CD8-positive, alpha-beta memory T cell (primary cell): ENCODE data around the gene CETP. TPM values are rescaled to one million over a fixed set of nuclear protein-coding genes. Genes with fewer than 3 reads are reported as not detected.
"Not testable (repeated sequence)": the region's sequence is repeated elsewhere in the genome, so short reads cannot be mapped to it uniquely, and the experiment has no call there.

Source experiments
- CTCF ChIA-PET: fragments of 350-600 bp; sonication (Branson Sonifier 250); formaldehyde crosslinking; loops from one replicate; lab custom pipeline; 2021; ENCODE audit warnings: antibody characterized with exemption; lab: Charles Lee
- POLR2A ChIA-PET: fragments of 350-600 bp; sonication (Branson Sonifier 250); formaldehyde crosslinking; loops from one replicate; lab custom pipeline; 2021; ENCODE audit warnings: antibody characterized with exemption; lab: Charles Lee
- DNase-seq, 5 donors: peaks; one replicate each; pipeline versions ENCODE4 v3.0.0 to v3.0.0-alpha.2; 2020 to 2022; ENCODE audit warnings: mixed read lengths in 1 of 5
- H3K27ac ChIP-seq: one replicate; pipeline ENCODE4 v1.7.0; 2013; ENCODE audit warnings: low read depth, mild to moderate bottlenecking, low read length, moderate library complexity
- H3K27me3 ChIP-seq: 2 replicates; pipeline ENCODE4 v1.7.0; 2013; ENCODE audit warnings: low read length, mild to moderate bottlenecking; ENCODE audit not compliant: insufficient read depth, poor library complexity, severe bottlenecking
- H3K36me3 ChIP-seq: 2 replicates; pipeline ENCODE4 v1.7.0; 2013; ENCODE audit warnings: mild to moderate bottlenecking, low read length, moderate library complexity; ENCODE audit not compliant: insufficient read depth
- H3K4me1 ChIP-seq: 2 replicates; pipeline ENCODE4 v1.7.0; 2013; ENCODE audit warnings: mild to moderate bottlenecking, low read length, moderate library complexity; ENCODE audit not compliant: insufficient read depth
- H3K4me3 ChIP-seq: 2 replicates; pipeline ENCODE4 v1.7.0; 2013; ENCODE audit warnings: mild to moderate bottlenecking, low read length
- H3K9me3 ChIP-seq: 2 replicates; pipeline ENCODE4 v1.7.0; 2013; ENCODE audit warnings: mild to moderate bottlenecking, low read length
- H3K27ac Mint-ChIP-seq, 8 donors: one replicate each; pipeline ENCODE4 v1.8.0; 2020 to 2021; ENCODE audit warnings: mixed read lengths in 8 of 8, mild to moderate bottlenecking in 6 of 8, inconsistent platforms in 3 of 8, moderate library complexity in 3 of 8
- H3K27me3 Mint-ChIP-seq, 2 donors: one replicate each; pipeline ENCODE4 v1.8.0; 2020 to 2021; ENCODE audit warnings: mixed read lengths in 2 of 2, mild to moderate bottlenecking in 1 of 2, moderate library complexity in 1 of 2
- H3K36me3 Mint-ChIP-seq, 3 donors: one replicate each; pipeline ENCODE4 v1.8.0; 2020 to 2021; ENCODE audit warnings: mixed read lengths in 3 of 3, inconsistent platforms in 1 of 3, mild to moderate bottlenecking in 1 of 3
- H3K4me1 Mint-ChIP-seq, 3 donors: one replicate each; pipeline ENCODE4 v1.8.0; 2020 to 2021; ENCODE audit warnings: mixed read lengths in 3 of 3, inconsistent platforms in 1 of 3, mild to moderate bottlenecking in 1 of 3
- H3K4me3 Mint-ChIP-seq, 7 donors: one replicate each; pipeline ENCODE4 v1.8.0; 2020 to 2021; ENCODE audit warnings: mixed read lengths in 7 of 7, mild to moderate bottlenecking in 6 of 7, moderate library complexity in 4 of 7, inconsistent platforms in 2 of 7
- H3K9me3 Mint-ChIP-seq, 5 donors: one replicate each; pipeline ENCODE4 v1.8.0; 2020 to 2022; ENCODE audit warnings: mixed read lengths in 5 of 5, mild to moderate bottlenecking in 3 of 5, moderate library complexity in 2 of 5, inconsistent platforms in 1 of 5
- polyA plus RNA-seq: library from polyadenylated mRNA; unstranded; fragments of 300-500 nt; fragmentation: Illumina TruSeq; gene quantifications from one replicate; pipeline ENCODE4 v1.2.3, GENCODE V29; 2021
- total RNA-seq, 2 experiments: library from RNA; stranded (reverse); gene quantifications; one replicate each; pipeline ENCODE4 v1.2.3, GENCODE V29; 2021

The CETP gene
- total and polyA plus RNA-seq, 3 experiments from 2014 or later = not detected

GRCh38 chr16:57003439-57004386 is 42.0 kb downstream of the CETP start:
- H3K27ac ChIP-seq = peak overlapping the region; percentile 32
- H3K27me3 ChIP-seq = no peaks in the 10 kb centered on the region
- H3K9me3 ChIP-seq = no peaks in the 10 kb centered on the region
- Mint-ChIP-seq H3K4me1 (peaks cover 87 to 96% (median 95%) of the 10 kb centered on the region in 3 donors), H3K27me3 (no peaks in the 10 kb centered on the region), H3K9me3 (no peaks in the 10 kb centered on the region), H3K4me3 (peak overlapping the region; percentile 60 to 82 (median 73)), H3K36me3 (peaks cover 3 to 63% (median 28%) of the 10 kb centered on the region in 3 donors), H3K27ac (peak overlapping the region; percentile 84 to 98 (median 92))
- DNase-seq = no peak
- ChIA-PET POLR2A (interaction anchor here (1.0 to 3.7 kb wide), 5 partner anchors 8 to 21 kb away, joined by 3 to 22 read pairs (median 4); partner anchors contain the start of gene NLRC5), CTCF (interaction anchor here (1.3 to 4.5 kb wide), 5 partner anchors 8 to 41 kb away, joined by 3 to 19 read pairs (median 9); no protein-coding TSS in a partner anchor)
- no peak overlapping the region for H3K4me3 ChIP-seq
- peaks cover 93% of the 10 kb centered on the region for H3K4me1 ChIP-seq
- H3K36me3 ChIP-seq = peaks cover 12% of the 10 kb centered on the region

DNA sequence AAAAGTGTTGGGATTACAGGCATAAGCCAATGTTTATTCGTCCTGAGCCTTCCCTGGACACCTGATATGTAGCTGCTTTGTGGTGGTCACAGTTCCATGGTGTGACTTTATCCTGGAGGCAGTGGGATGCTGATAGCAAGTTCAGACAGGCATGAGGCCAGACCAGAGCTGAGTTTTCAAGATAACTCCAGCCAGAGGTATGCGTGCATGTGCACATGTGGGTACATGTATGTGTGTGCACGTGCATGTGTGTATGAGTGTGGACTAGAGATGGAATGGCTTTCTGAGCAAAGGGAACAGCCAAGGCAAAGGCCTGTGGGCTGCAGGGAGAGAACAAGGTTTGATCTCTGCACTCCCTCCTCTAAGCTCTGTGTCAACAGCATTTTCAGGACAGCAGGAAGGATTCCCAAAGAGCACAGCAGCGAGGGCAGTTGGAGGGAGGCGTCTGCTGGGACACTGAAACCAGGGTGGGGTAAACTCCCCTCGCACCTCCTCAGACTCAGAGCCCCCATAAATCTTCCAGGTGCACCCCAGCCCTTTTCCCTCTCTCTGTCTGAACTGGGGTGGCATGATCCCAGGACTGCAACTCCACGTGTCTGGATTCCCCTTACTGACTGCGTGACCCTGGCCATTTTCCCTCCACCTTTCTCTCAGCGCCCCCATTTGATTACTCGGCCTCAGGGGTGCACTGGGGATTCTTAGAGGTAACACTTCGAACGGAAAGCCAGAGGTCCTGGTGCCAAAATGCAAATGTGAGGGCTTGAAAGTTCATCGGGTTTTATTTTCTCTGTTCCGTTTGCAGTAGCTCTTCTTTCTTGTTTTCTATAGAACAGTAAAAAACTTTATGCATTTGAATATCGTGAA is 42.9 kb downstream of the CETP start:
- H3K4me3 ChIP-seq = no peak overlapping the region
- Mint-ChIP-seq H3K27me3 (no peaks in the 10 kb centered on the region), H3K36me3 (peaks cover 3 to 58% (median 27%) of the 10 kb centered on the region in 3 donors), H3K27ac (peak overlapping the region; percentile 84 to 98 (median 94)), H3K4me1 (peaks cover 84 to 95% (median 91%) of the 10 kb centered on the region in 3 donors), H3K9me3 (no peaks in the 10 kb centered on the region), H3K4me3 (peak overlapping the region; percentile 60 to 82 (median 77))
- H3K4me1 ChIP-seq = peaks cover 93% of the 10 kb centered on the region
- H3K36me3 ChIP-seq = peaks cover 10% of the 10 kb centered on the region
- CTCF ChIA-PET = interaction anchor here (0.7 to 4.5 kb wide), 8 partner anchors 9 to 57 kb away, joined by 3 to 19 read pairs (median 4); no protein-coding TSS in a partner anchor
- no peak for DNase-seq
- no peaks in the 10 kb centered on the region for H3K27me3 ChIP-seq
- H3K27ac ChIP-seq = peak overlapping the region; percentile 15
- POLR2A ChIA-PET = interaction anchor here (0.8 to 3.7 kb wide), 7 partner anchors 9 to 37 kb away, joined by 3 to 22 read pairs (median 4); partner anchors contain the start of gene NLRC5
- H3K9me3 ChIP-seq = no peaks in the 10 kb centered on the region

- H3K4me1 ChIP-seq = peaks cover 93% of the 10 kb centered on the region
- POLR2A ChIA-PET = interaction anchor here (0.7 to 3.7 kb wide), 5 partner anchors 10 to 18 kb away, joined by 4 to 22 read pairs (median 5); partner anchors contain the start of gene NLRC5
Measured at GRCh38 chr16:57005597-57005996, 43.8 kb downstream of the CETP start.

GRCh38 chr16:57007050-57007449 is 45.3 kb downstream of the CETP start:
- ChIA-PET POLR2A (interaction anchor here (0.6 to 1.8 kb wide), 6 partner anchors 9 to 40 kb away, joined by 3 to 9 read pairs (median 5); partner anchors contain the start of gene NLRC5), CTCF (interaction anchor here (0.6 to 4.5 kb wide), 7 partner anchors 12 to 56 kb away, joined by 3 to 32 read pairs (median 5); partner anchors contain the start of gene NLRC5)
- Mint-ChIP-seq H3K4me1 (peaks cover 77 to 93% (median 90%) of the 10 kb centered on the region in 3 donors), H3K27ac (peak overlapping the region; percentile 78 to 98 (median 88)), H3K4me3 (peak overlapping the region in 6 of 7 donors; percentile 41 to 74 (median 63)), H3K9me3 (no peaks in the 10 kb centered on the region), H3K36me3 (peaks cover 8 to 60% (median 28%) of the 10 kb centered on the region in 3 donors), H3K27me3 (no peaks in the 10 kb centered on the region)
- Histone ChIP-seq H3K27me3 (no peaks in the 10 kb centered on the region), H3K9me3 (no peaks in the 10 kb centered on the region), H3K4me3 (no peak overlapping the region), H3K27ac (no peak overlapping the region), H3K4me1 (peaks cover 95% of the 10 kb centered on the region), H3K36me3 (peaks cover 10% of the 10 kb centered on the region)
- DNase-seq = no peak

More at GRCh38 chr16:57005597-57005996, 43.8 kb downstream of the CETP start:
- H3K27me3 Mint-ChIP-seq, DNase-seq, H3K4me3 ChIP-seq, H3K27me3 ChIP-seq, H3K9me3 ChIP-seq, H3K36me3 ChIP-seq, H3K9me3 Mint-ChIP-seq, H3K27ac ChIP-seq: not testable (repeated sequence)
- Mint-ChIP-seq H3K27ac (peak overlapping the region; percentile 2 to 98 (median 92)), H3K4me3 (peak overlapping the region in 6 of 7 donors; percentile 61 to 82 (median 68)), H3K4me1 (peaks cover 81 to 93% (median 90%) of the 10 kb centered on the region in 3 donors), H3K36me3 (peaks cover 5 to 62% (median 32%) of the 10 kb centered on the region in 3 donors)
- CTCF ChIA-PET = interaction anchor here (1.2 to 4.5 kb wide), 8 partner anchors 10 to 56 kb away, joined by 3 to 19 read pairs (median 7); partner anchors contain the start of gene NLRC5

DNA sequence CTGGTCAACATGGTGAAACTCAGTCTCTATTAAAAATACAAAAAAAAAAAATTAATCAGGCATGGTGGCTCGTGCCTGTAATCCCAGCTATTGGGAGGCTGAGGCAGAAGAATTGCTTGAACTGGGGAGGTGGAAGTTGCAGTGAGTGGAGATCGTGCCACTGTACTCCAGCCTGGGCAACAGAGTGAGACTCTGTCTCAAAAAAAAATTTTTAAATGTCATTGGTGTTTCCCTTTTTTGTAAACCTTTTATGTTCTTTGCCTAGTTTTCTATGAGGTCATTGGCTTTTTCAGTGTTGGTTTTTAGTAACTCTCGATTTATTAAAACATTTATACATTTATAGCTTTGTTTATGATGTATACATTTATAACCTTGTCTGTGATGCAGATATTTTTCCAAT is 45.8 kb downstream of the CETP start:
- Mint-ChIP-seq H3K27ac (peak overlapping the region in 7 of 8 donors; percentile 66 to 98 (median 88)), H3K27me3 (no peaks in the 10 kb centered on the region)

DNA sequence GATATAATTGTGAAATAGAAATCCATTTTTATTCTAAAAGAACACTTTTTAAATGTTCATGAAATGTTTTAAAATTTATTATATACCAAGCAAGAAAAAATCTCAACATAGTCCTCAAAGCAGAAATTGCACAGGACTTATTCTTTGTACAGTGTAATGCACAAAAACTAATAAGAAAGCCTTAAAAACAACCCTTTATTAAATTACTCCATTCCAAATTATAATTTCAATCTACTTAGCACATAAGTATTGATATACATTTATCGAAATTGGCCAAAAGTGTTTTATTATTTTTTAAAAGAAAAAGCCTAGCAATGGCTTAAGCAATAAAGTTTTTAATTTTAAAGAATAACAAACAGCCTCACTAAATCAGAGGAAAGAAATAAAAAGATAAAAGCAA is 46.7 kb downstream of the CETP start:
- CTCF ChIA-PET = interaction anchor here (2.4 to 4.5 kb wide), 3 partner anchors 9 to 31 kb away, joined by 9 to 32 read pairs (median 16); no protein-coding TSS in a partner anchor
- DNase-seq = no peak
- Mint-ChIP-seq H3K9me3 (no peaks in the 10 kb centered on the region), H3K4me3 (peak overlapping the region in 4 of 7 donors; percentile 12 to 53 (median 25)), H3K27me3 (no peaks in the 10 kb centered on the region), H3K27ac (peak overlapping the region in 5 of 8 donors; percentile 42 to 92 (median 91)), H3K4me1 (peaks cover 78 to 93% (median 90%) of the 10 kb centered on the region in 3 donors), H3K36me3 (peaks cover 8 to 53% (median 23%) of the 10 kb centered on the region in 3 donors)
- Histone ChIP-seq H3K27ac (no peak overlapping the region), H3K27me3 (no peaks in the 10 kb centered on the region), H3K36me3 (peaks cover 10% of the 10 kb centered on the region), H3K9me3 (no peaks in the 10 kb centered on the region), H3K4me1 (peaks cover 98% of the 10 kb centered on the region), H3K4me3 (no peak overlapping the region)
- POLR2A ChIA-PET = interaction anchor here (1.3 to 1.8 kb wide), 3 partner anchors 15 to 33 kb away, joined by 7 to 9 read pairs (median 8); partner anchors contain the start of gene NLRC5

More for the DNA sequence above, 45.8 kb downstream of the CETP start:
- H3K27ac ChIP-seq = no peak overlapping the region
- peaks cover 8 to 60% (median 24%) of the 10 kb centered on the region in 3 donors for H3K36me3 Mint-ChIP-seq
- peaks cover 98% of the 10 kb centered on the region for H3K4me1 ChIP-seq
- H3K9me3 Mint-ChIP-seq = no peaks in the 10 kb centered on the region
- POLR2A ChIA-PET = interaction anchor here (0.6 to 1.8 kb wide), 6 partner anchors 10 to 41 kb away, joined by 4 to 9 read pairs (median 6); partner anchors contain the start of gene NLRC5
- no peaks in the 10 kb centered on the region for H3K27me3 ChIP-seq
- H3K9me3 ChIP-seq = no peaks in the 10 kb centered on the region
- H3K4me1 Mint-ChIP-seq = peaks cover 78 to 93% (median 90%) of the 10 kb centered on the region in 3 donors
- CTCF ChIA-PET = interaction anchor here (0.9 to 4.5 kb wide), 5 partner anchors 12 to 43 kb away, joined by 3 to 32 read pairs (median 15); partner anchors contain the start of gene NLRC5
- no peak overlapping the region for H3K4me3 ChIP-seq
- peaks cover 10% of the 10 kb centered on the region for H3K36me3 ChIP-seq
- DNase-seq = no peak
- H3K4me3 Mint-ChIP-seq = peak overlapping the region in 6 of 7 donors; percentile 26 to 74 (median 56)
